DMS153 (cell line): ENCODE data around the gene KIAA1614.
"Not testable (repeated sequence)": the region's sequence is repeated elsewhere in the genome, so short reads cannot be mapped to it uniquely, and the experiment has no call there.

Experiments
- DNase-seq: peaks from one replicate; lab custom pipeline; 2025; lab: John Stamatoyannopoulos, UW

KIAA1614 gene

GRCh38 chr1:180961622-180962021, 48.9 kb downstream of the KIAA1614 start:
- DNase-seq: no peak

DNA sequence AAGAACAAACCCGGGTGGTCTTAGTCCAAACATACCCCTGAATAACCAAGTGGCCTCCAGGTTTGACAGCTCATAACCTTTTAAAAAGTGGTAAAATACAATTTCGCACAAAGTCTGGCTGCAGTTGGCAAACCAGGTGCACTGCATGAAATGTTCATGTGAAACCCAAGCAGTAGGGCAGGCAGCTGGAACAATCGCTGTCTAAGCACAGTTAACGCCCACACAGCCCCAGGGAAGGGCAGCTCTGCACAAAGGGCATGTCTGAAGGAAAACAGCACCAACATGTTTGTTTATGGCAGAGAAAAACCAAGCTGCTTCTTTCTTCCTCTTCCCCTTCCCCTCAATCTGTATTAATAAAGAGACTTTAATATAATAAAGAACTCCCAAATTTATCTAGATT, 49.5 kb downstream of the KIAA1614 start:
- DNase-seq: no peak

DNA sequence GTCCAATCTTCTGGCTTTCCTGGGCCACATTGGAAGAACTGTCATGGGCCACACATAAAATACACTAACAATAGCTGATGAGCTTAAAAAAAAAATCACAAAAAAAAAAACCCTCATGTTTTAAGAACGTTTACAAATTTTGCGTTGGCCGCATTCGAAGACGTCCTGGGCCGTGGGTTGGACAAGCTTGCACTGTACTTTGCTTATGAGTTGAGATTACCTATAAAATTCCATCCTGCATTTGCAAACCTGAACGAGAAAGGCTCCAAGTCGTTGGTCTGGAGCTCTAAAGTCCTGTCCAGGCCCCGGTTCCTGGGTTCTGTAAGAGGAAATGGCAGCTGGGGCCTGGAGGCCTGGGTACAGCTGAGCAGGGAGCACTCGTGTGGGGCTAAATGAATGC, 51.4 kb downstream of the KIAA1614 start:
- DNase-seq: no peak

GRCh38 chr1:180964595-180964994, 51.9 kb downstream of the KIAA1614 start:
- DNase-seq: no peak

GRCh38 chr1:180966312-180966711, 53.6 kb downstream of the KIAA1614 start:
- DNase-seq: no peak

DNA sequence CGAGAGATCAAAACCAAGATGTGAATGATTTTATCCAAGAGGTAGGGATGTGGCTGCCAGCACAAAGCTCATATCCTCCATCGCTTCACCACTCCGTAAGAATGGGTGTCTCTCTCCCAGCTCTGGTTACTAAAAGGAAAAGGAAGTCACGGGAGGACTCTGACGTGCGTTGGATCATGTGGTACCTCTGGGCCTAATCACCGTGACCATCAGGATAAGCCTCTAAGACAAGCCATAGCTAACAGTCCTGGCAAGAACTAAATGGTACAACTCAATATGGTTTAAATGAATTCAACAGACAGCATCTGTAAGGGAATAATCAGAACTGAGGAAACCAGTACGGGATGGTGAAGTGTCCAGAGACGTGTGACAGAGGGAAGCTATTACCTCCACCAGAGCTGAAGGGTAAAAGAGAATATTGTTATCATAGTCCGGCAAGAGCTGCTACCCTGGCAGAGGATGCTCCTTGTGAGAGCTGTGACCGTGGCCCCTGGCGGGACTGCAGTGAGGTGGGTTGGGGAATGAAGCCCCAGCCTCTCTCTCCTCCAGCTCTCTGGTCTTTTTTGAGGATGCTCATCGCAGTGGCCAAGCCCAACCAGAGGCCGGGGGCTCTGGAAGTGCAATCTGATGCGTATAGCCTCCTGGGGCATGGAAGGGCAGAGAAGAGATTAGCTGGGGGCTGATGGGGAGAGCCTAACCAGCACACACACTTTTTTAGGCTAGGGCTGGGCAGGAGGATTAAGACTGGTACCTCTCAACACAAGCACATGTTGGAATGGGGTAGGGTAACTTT, 54.2 kb downstream of the KIAA1614 start:
- no peak for DNase-seq

DNA sequence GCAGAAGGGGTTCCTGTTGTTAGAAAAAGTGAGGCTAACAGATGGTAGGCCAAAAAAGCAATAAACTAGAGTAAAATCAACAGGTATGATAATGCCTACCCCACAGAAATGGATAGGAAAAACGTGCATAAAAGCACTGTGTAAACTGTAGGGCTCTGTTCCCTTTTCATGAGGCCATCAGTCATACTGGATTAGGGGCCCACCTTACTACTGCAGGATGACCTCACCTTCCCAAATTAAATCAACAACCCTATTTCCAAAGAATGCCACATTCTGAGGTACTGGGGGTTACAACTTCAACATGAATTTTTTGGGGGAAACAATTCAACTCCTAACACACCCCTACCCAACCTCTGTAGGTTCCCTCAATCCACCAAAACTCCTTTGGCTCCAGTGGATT, 54.9 kb downstream of the KIAA1614 start:
- no peak for DNase-seq

DNA sequence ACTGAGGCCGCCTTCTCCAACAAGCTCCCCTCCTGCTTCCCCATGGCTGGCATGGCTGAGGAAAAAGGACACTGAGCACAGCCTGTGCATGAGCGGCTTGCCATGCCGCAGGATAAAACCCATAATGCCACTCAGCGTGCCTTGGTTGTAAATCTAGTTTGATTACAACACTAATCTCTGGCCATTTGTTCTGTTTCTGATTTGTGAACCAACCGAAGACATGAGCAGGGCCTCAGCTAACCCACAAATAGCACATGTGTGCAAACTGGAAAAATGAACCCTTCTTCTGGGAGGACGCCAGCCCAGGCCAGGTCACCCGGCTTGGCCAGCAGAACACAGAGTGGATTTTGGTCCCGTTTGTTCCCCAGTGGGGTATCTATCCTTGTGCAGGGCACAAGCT, 56.1 kb downstream of the KIAA1614 start:
- DNase-seq: not testable (repeated sequence)

GRCh38 chr1:180969434-180969833, 56.7 kb downstream of the KIAA1614 start:
- no peak for DNase-seq

- DNase-seq: no peak
Observed at GRCh38 chr1:180970333-180971079, 57.8 kb downstream of the KIAA1614 start.

DNA sequence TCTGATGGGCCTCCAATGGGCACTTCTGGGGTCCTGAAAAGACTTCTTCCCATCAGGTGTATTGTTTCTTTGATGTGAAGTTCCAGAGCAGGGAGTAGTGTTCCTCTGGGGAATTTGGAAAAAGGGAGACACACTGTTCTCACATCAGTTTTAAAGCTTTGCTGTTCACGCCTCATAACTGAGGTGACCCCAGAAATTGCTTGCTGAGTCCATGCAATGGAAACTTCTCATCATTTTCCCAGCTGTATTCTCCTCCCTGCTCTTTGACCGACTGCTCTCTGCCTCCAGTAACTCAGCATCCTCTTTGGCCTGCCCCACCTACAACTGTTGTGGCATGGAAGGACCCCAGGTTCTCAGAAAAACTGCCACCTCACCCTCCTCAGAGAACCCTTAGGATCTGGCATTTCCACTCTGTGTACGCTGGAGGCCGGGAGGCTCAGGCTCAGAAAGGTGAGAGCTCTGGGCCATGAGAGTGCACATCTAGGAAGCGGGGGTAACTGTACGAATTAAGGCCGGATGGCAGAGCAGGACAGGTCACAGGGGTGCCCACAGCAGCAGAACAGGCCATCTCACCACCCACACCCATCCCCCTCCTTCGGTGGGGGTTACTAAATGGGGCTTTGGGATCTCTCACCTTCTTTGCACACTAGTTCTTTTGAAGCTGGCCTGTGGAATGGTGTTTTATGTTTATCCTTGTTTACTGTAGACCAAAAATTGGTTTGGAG, 58.7 kb downstream of the KIAA1614 start:
- no peak for DNase-seq

GRCh38 chr1:180973369-180973768, 60.7 kb downstream of the KIAA1614 start:
- DNase-seq: no peak

GRCh38 chr1:180974236-180974635, 61.5 kb downstream of the KIAA1614 start:
- no peak for DNase-seq

DNA sequence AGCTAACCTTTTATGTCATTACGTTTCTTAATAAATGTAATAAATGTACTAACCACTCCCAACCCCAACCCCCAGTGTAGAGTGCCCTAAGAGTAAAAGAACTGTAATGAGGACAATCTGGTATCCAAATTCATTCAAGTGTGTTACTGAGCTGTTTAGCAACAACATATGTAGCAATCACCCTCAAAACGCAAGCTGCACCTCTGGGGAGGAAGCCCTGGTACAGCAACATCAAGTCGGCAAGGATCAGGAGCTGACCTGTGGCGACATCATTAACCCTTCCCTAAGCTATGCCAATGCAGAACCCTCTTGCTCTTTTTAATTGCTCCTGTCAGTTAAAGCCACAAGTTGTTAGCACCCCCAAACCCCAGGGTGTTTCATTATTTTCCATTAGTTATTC, 62.9 kb downstream of the KIAA1614 start:
- no peak for DNase-seq

DNA sequence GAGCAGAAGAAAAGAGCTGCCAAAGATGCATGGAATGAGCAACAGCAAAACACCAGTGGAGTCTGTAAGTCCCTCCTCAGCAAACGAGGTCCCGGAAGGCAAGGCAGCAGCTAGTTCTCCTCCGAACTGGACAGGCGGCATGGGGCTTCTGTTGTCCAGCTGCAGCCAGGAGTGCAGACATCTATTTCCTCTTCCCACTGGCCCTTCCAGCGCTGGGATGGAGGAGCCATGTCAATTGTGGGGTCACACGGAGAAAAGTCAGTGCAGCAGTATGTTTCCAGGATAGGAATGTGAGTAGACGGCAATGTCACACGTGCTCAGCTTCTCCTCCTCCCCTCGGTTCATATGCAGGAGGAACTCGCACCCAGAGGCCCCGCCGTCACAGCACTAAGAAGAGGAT, 63.5 kb downstream of the KIAA1614 start:
- DNase-seq: no peak

DNA sequence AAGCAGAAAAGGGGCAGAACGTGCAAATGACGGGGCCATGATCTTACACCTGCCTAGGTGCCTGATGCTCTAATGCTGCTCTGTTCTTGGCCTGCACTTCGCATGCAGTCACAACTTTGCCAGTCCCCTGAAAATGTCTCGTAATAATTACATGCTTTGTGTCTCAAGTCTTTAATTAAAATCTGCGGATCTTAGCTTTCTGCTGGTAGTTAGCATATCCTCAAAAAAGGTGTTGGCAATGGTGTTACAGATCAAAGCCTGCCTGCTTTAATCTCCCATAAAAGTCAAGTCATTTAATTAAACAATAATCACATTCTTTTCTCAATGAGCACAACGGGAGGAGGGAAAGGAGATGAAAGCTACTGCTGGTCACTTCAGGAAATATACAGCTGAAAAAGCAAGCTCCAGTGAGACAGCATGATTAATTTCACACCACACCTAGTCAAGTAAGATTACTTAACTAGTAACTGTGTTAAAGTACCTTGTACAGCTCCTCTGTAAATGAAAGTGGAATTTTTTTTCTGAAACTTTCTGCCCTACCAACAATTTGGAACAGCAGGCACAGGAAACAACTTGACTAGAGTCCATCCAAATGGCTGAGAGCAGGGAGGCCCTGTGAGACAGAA, 64.1 kb downstream of the KIAA1614 start:
- DNase-seq: no peak

- DNase-seq: no peak
Observed at GRCh38 chr1:180981596-180982387, 69.1 kb downstream of the KIAA1614 start.

DNA sequence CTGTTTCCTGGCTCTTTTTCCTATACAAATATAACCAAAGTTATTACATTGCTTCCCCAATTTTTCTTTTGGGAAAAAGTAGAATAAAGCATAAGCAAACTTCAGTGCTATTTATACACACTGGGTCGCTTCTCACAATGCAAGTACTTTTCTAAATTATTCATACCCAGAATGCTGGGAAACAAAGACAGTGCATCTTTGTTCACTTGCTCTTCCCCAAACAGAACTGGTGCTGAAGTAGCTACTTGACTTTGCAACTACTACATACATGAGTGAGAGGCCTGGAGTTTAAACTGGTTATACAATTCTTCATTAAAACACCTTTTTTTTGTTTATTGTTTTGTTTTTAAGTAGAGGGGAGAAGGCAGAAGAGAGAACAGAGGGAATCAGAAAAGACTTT, 69.7 kb downstream of the KIAA1614 start:
- DNase-seq: no peak

DNA sequence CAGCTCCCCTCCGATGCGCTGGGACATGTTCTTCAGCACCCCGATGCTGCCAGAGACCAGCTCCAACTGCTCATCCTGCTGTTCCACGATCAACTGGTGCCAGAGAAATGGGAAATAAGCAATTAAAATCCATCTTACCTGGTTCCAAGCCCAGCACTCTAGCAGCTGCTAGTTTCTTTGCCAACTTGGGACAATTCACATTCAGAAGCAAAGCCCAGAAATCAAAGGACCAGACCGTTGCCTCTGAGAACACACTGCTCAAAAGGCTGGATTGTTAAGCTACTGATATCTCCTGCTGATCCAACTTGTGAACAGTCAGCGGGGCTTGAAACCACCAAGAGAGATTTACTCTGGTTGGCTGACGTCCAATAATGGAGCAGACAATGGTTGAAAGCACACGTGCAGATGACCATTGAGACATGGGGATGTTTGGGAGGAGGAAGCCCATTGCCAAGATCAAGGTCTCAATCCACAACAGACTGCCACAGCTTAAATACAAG, 75.6 kb downstream of the KIAA1614 start:
- peak; percentile 32 for DNase-seq

- DNase-seq: no peak
Observed at GRCh38 chr1:180994262-180994661, 81.6 kb downstream of the KIAA1614 start.

DNA sequence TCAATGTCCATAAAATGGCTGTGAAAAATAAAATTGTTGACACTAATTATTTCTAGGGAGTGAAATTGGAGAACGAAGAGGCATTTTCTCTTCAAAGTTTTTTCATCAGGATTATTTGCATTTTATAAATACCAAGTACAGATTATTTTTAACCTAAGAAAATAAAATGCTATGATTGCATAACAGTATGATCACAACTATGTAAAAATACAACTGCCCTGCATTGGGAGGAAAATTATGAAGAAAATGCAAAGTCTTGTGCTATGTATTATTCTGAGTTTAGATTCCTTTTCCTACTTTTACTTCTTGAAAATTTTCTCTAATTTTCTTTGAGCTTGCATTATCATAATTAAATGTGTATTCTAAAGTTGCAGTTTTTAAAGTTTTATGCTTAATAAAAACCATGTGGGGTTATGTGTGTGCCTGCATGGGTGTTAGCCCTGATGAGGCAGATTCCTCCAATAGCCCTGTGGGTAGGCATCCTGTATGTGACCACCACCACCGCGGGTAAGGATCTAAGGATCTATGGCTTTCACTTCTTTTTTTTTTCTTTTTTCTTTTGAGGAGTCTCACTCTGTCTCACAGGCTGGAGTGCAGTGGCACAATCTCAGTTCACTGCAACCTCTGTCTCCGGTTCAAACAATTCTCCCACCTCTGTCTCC, 85.3 kb downstream of the KIAA1614 start:
- no peak for DNase-seq
